ENCODE data around the gene KDM4B. TPM values are rescaled to one million over a fixed set of nuclear protein-coding genes. Genes with fewer than 3 reads are reported as not detected.

The KDM4B gene
- total RNA-seq, 2 experiments from 2014 or later = 46.3 to 46.6 TPM

- no peaks in the 10 kb centered on the region for H3K9me3 Mint-ChIP-seq
- DNase-seq (no peak), ATAC-seq (no peak)
- no peaks in the 10 kb centered on the region for H3K4me1 Mint-ChIP-seq (ENCODE audit: low read depth)
- H3K36me3 Mint-ChIP-seq (ENCODE audit: low read depth) = no peaks in the 10 kb centered on the region
- no peak overlapping the region for H3K27ac Mint-ChIP-seq
- intact Hi-C loops (cut with micrococcal nuclease) = no loop called here
- ChIA-PET CTCF (interaction anchor here (0.7 to 2.3 kb wide), 4 partner anchors 12 to 208 kb away, joined by 3 to 8 read pairs (median 3); no protein-coding TSS in a partner anchor), POLR2A (no interaction called here)
- TF ChIP-seq CTCF (IDR thresholded peaks at IDR 0.05) = no peak
- H3K4me3 Mint-ChIP-seq = no peak overlapping the region
- H3K27me3 Mint-ChIP-seq = no peaks in the 10 kb centered on the region
Observed at GRCh38 chr19:5017235-5017634, 48.3 kb downstream of the KDM4B start.

- Mint-ChIP-seq H3K9me3 (no peaks in the 10 kb centered on the region), H3K27ac (no peak overlapping the region), H3K4me1 (ENCODE audit: low read depth) (no peaks in the 10 kb centered on the region), H3K36me3 (ENCODE audit: low read depth) (no peaks in the 10 kb centered on the region), H3K27me3 (no peaks in the 10 kb centered on the region), H3K4me3 (no peak overlapping the region)
- no peak for TF ChIP-seq CTCF (IDR thresholded peaks at IDR 0.05)
- DNase-seq = no peak
- intact Hi-C loops (cut with micrococcal nuclease) = no loop called here
- ATAC-seq = no peak
- ChIA-PET CTCF (interaction anchor here (1.2 to 2.3 kb wide), 2 partner anchors 13 to 17 kb away, joined by 3 to 8 read pairs; no protein-coding TSS in a partner anchor), POLR2A (no interaction called here)
Observed at GRCh38 chr19:5018224-5019015, 49.5 kb downstream of the KDM4B start.

- CTCF ChIA-PET = no interaction called here
- H3K27ac Mint-ChIP-seq = no peak overlapping the region
- H3K9me3 Mint-ChIP-seq = no peaks in the 10 kb centered on the region
- no peaks in the 10 kb centered on the region for H3K27me3 Mint-ChIP-seq
- no peaks in the 10 kb centered on the region for H3K4me1 Mint-ChIP-seq (ENCODE audit: low read depth)
- no peak for DNase-seq
- TF ChIP-seq CTCF (IDR thresholded peaks at IDR 0.05) = no peak
- no peak for ATAC-seq
- H3K4me3 Mint-ChIP-seq = no peak overlapping the region
- H3K36me3 Mint-ChIP-seq (ENCODE audit: low read depth) = no peaks in the 10 kb centered on the region
- POLR2A ChIA-PET = no interaction called here
- intact Hi-C loops (cut with micrococcal nuclease) = no loop called here
Observed at GRCh38 chr19:5020368-5020767, 51.5 kb downstream of the KDM4B start.

GRCh38 chr19:5021046-5021445 is 52.1 kb downstream of the KDM4B start:
- TF ChIP-seq CTCF (IDR thresholded peaks at IDR 0.05) = no peak
- Mint-ChIP-seq H3K4me3 (no peak overlapping the region), H3K4me1 (ENCODE audit: low read depth) (no peaks in the 10 kb centered on the region), H3K27me3 (no peaks in the 10 kb centered on the region), H3K9me3 (no peaks in the 10 kb centered on the region), H3K27ac (no peak overlapping the region), H3K36me3 (ENCODE audit: low read depth) (no peaks in the 10 kb centered on the region)
- DNase-seq = no peak
- ChIA-PET POLR2A (no interaction called here), CTCF (no interaction called here)
- ATAC-seq = no peak
- intact Hi-C loops (cut with micrococcal nuclease) = no loop called here

- Mint-ChIP-seq H3K27ac (no peak overlapping the region), H3K9me3 (no peaks in the 10 kb centered on the region), H3K4me3 (no peak overlapping the region), H3K36me3 (ENCODE audit: low read depth) (no peaks in the 10 kb centered on the region), H3K27me3 (no peaks in the 10 kb centered on the region), H3K4me1 (ENCODE audit: low read depth) (no peaks in the 10 kb centered on the region)
- DNase-seq (no peak), ATAC-seq (no peak)
- TF ChIP-seq CTCF (IDR thresholded peaks at IDR 0.05) = no peak
- CTCF ChIA-PET = interaction anchor here (0.7 to 2.2 kb wide), 2 partner anchors 9 to 21 kb away, joined by 3 to 6 read pairs; no protein-coding TSS in a partner anchor
- intact Hi-C loops (cut with micrococcal nuclease) = no loop called here
- POLR2A ChIA-PET = no interaction called here
Observed at GRCh38 chr19:5022066-5022860, 53.4 kb downstream of the KDM4B start.
